Measurements from ENCODE around the gene MYO5C. TPM values are rescaled to one million over a fixed set of nuclear protein-coding genes. Genes with fewer than 3 reads are reported as not detected.

MYO5C gene
- 56.3 TPM for total RNA-seq

GRCh38 chr15:52295421-52296001 lies at the start of gene MYO5C:
Gene MYO5C, minus strand, starts transcription at chr15:52295804. Its CDS starts 168 bp downstream, at chr15:52295636.
- peak; percentile 80 for DNase-seq (ENCODE audit: low spot score)

- DNase-seq (ENCODE audit: low spot score) = no peak
These were observed 49.0 kb upstream of the MYO5C start for GRCh38 chr15:52344592-52344991.

- DNase-seq (ENCODE audit: low spot score) = no peak
These were observed 48.2 kb upstream of the MYO5C start for GRCh38 chr15:52343831-52344230.

GRCh38 chr15:52340093-52340492 lies 44.5 kb upstream of the MYO5C start:
- DNase-seq (ENCODE audit: low spot score) = no peak

GRCh38 chr15:52338891-52339290 lies 43.3 kb upstream of the MYO5C start:
- DNase-seq (ENCODE audit: low spot score) = no peak

GRCh38 chr15:52338058-52338457 lies 42.5 kb upstream of the MYO5C start:
- DNase-seq (ENCODE audit: low spot score) = no peak

- DNase-seq (ENCODE audit: low spot score) = no peak
These were observed 41.7 kb upstream of the MYO5C start for GRCh38 chr15:52337198-52337853.

GRCh38 chr15:52336529-52336928 lies 40.9 kb upstream of the MYO5C start:
- no peak for DNase-seq (ENCODE audit: low spot score)

- no peak for DNase-seq (ENCODE audit: low spot score)
These were observed 39.0 kb upstream of the MYO5C start for GRCh38 chr15:52334491-52335160.

- peak; percentile 56 for DNase-seq (ENCODE audit: low spot score)
These were observed 36.1 kb upstream of the MYO5C start for GRCh38 chr15:52331490-52332240.

GRCh38 chr15:52329987-52330386 lies 34.4 kb upstream of the MYO5C start:
- DNase-seq (ENCODE audit: low spot score) = no peak

GRCh38 chr15:52329150-52329549 lies 33.5 kb upstream of the MYO5C start:
- DNase-seq (ENCODE audit: low spot score) = no peak

- no peak for DNase-seq (ENCODE audit: low spot score)
These were observed 33.1 kb upstream of the MYO5C start for GRCh38 chr15:52328680-52329079.

- DNase-seq (ENCODE audit: low spot score) = no peak
These were observed 31.2 kb upstream of the MYO5C start for GRCh38 chr15:52326756-52327155.

GRCh38 chr15:52324109-52324508 lies 28.5 kb upstream of the MYO5C start:
- no peak for DNase-seq (ENCODE audit: low spot score)

- DNase-seq (ENCODE audit: low spot score) = no peak
These were observed 23.3 kb upstream of the MYO5C start for GRCh38 chr15:52318729-52319500.

- DNase-seq (ENCODE audit: low spot score) = no peak
These were observed 22.1 kb upstream of the MYO5C start for GRCh38 chr15:52317688-52318087.

- no peak for DNase-seq (ENCODE audit: low spot score)
These were observed 21.4 kb upstream of the MYO5C start for GRCh38 chr15:52317022-52317421.

GRCh38 chr15:52309154-52309548 lies 13.5 kb upstream of the MYO5C start:
- DNase-seq (ENCODE audit: low spot score) = no peak

- DNase-seq (ENCODE audit: low spot score) = no peak
These were observed 13.0 kb upstream of the MYO5C start for GRCh38 chr15:52308446-52309153.

- no peak for DNase-seq (ENCODE audit: low spot score)
These were observed 12.2 kb upstream of the MYO5C start for GRCh38 chr15:52307847-52308246.
